ENCODE results near the gene ZNF764. TPM values are rescaled to one million over a fixed set of nuclear protein-coding genes. Genes with fewer than 3 reads are reported as not detected.

The ZNF764 gene
- total and polyA plus RNA-seq, 9 of the 15 experiments (the other 6 are each of a cell fraction or from before 2014, with no cell fraction given) = 0.69 to 10.1 (median 4.1) TPM

- H3K4me2 ChIP-seq (ENCODE audit: insufficient read depth, low read length) = no peak overlapping the region
- WGBS (ENCODE audit: insufficient coverage, low coverage, missing lambda C conversion rate) = 95% methylated on average over 3 of the region's 3 CpGs
- no peaks in the 10 kb centered on the region for H4K20me1 ChIP-seq (replicated peaks; ENCODE audit: control insufficient read depth, insufficient read depth, low read length)
- in situ Hi-C loops (cut with MboI) = no loop called here
- no peak overlapping the region for H3K27ac ChIP-seq (ENCODE audit: extremely low read depth, low read depth, low read length)
- no peaks in the 10 kb centered on the region for H3K27me3 ChIP-seq (ENCODE audit: control insufficient read depth in 2 of 2, insufficient read depth in 2 of 2, low read length in 2 of 2)
- DNase-seq (ENCODE audit: extremely low read depth in 1 of 4, low spot score in 3 of 4) (peak in 1 of 4 experiments; percentile 19), ATAC-seq (no peak), FAIRE-seq (no peak)
- H3K4me1 ChIP-seq (replicated peaks in 1 of 2; ENCODE audit: control insufficient read depth in 2 of 2, insufficient read depth in 2 of 2, low read length in 2 of 2) = peaks cover 13 to 30% of the 10 kb centered on the region in 2 experiments
- ChIA-PET CTCF (ENCODE audit: low intra/inter-chr PET ratio) (no interaction called here), POLR2A (interaction anchor here (1.3 kb wide), 1 partner anchor 11 kb away, joined by 3 read pairs; the partner anchor contains the start of gene ZNF764)
- no peaks in the 10 kb centered on the region for H3K9me3 ChIP-seq (replicated peaks; ENCODE audit: control insufficient read depth, insufficient read depth, low read depth, low read length)
- H3K9me1 ChIP-seq (ENCODE audit: control insufficient read depth, insufficient read depth, low read length) = no peaks in the 10 kb centered on the region
- no peak overlapping the region for H2AFZ ChIP-seq (ENCODE audit: low read depth, low read length)
- H3K79me2 ChIP-seq (ENCODE audit: control insufficient read depth, insufficient read depth, low read length) = peaks cover 23% of the 10 kb centered on the region
- H3K4me3 ChIP-seq = no peak overlapping the region
- no peak overlapping the region for H3K9ac ChIP-seq (ENCODE audit: insufficient read depth in 1 of 2, low read depth in 2 of 2, low read length in 2 of 2)
- intact Hi-C loops (cut with micrococcal nuclease) = no loop called here
- no TSS peak for BruUV-seq (replicated peaks)
- H3K36me3 ChIP-seq (ENCODE audit: control insufficient read depth, insufficient read depth, low read length) = no peaks in the 10 kb centered on the region
- no peak for TF ChIP-seq NCOA2 (IDR thresholded peaks at IDR 0.05; ENCODE audit: partially characterized antibody in 2 of 2)
- TF ChIP-seq ZNF143 (CRISPR knock-in tag; IDR thresholded peaks at IDR 0.05) = no peak
- no peak for TF ChIP-seq SETDB1 (IDR thresholded peaks at IDR 0.05; ENCODE audit: low read length)
- no peak for TF ChIP-seq ID3 (CRISPR knock-in tag; IDR thresholded peaks at IDR 0.05)
- no peak for TF ChIP-seq ID3 (tag; IDR thresholded peaks at IDR 0.05)
- TF ChIP-seq POLR2B (IDR thresholded peaks at IDR 0.05; ENCODE audit: low read depth, partially characterized antibody) = no peak
- TF ChIP-seq CLOCK (CRISPR knock-in tag; IDR thresholded peaks at IDR 0.05; ENCODE audit: borderline replicate concordance) = no peak
- TF ChIP-seq ZNF584 (CRISPR knock-in tag; IDR thresholded peaks at IDR 0.05; ENCODE audit: low read depth) = no peak
- TF ChIP-seq CBFB (CRISPR knock-in tag; IDR thresholded peaks at IDR 0.05) = no peak
- no peak for TF ChIP-seq ZNF609 (CRISPR knock-in tag; IDR thresholded peaks at IDR 0.05; ENCODE audit: borderline replicate concordance)
- TF ChIP-seq USF2 (CRISPR knock-in tag; IDR thresholded peaks at IDR 0.05) = no peak
These were observed 11.1 kb upstream of the ZNF764 start for GRCh38 chr16:30569281-30569680.

All from K562 (cell line).